ENCODE measurements around the gene BARX2. TPM values are rescaled to one million over a fixed set of nuclear protein-coding genes. Genes with fewer than 3 reads are reported as not detected.

Gene BARX2
- total and polyA plus RNA-seq, 2 donors: 0.14 to 2.9 TPM

DNA sequence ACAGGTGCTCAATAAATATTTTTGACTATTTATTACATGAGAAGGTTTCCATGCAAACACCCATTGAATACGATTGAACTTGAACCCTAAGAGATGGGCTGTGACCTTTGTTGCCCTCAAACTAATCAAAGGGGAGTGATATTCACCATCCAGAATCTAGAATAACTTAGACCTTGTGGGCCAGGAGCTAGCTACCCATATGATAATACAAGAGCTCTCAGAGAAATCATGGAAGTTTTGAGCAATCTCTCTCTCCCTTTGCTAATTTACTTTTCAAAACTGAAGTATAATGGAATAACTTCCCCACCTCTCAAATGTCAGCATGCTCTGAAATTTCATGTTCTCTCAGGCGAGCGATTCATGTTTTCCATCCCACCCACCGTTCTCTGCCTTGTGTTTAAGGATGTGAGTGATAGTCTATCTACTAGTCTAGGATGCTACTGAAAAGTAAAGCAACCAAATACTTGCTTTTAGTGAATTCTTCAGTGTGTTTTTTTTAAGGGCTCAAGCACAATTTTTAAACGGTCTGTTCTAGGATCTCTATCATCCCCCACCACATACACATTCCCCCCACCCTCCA is 33.3 kb downstream of the BARX2 start:
- H3K4me1 ChIP-seq (ENCODE audit: control insufficient read depth in 2 of 2, insufficient read depth in 2 of 2, low read length in 2 of 2): no peaks in the 10 kb centered on the region
- H3K27me3 ChIP-seq (ENCODE audit: control insufficient read depth in 2 of 2, insufficient read depth in 1 of 2, low read length in 1 of 2): peaks cover 0 to 2% of the 10 kb centered on the region in 2 donors
- H3K4me3 ChIP-seq (ENCODE audit: low read length in 2 of 2): no peak overlapping the region
- no peaks in the 10 kb centered on the region for H3K36me3 ChIP-seq (ENCODE audit: control insufficient read depth in 2 of 2, insufficient read depth in 2 of 2, low read length in 1 of 2)
- no peaks in the 10 kb centered on the region for H3K9me3 ChIP-seq (ENCODE audit: control insufficient read depth in 2 of 2, insufficient read depth in 1 of 2, low read length in 1 of 2)
- no peak for DNase-seq (ENCODE audit: low read depth in 6 of 9, low spot score in 9 of 9)
- WGBS: 90% methylated on average over 5 of the region's 5 CpGs
- H3K27ac ChIP-seq (ENCODE audit: low read depth in 1 of 2, low read length in 1 of 2): no peak overlapping the region

DNA sequence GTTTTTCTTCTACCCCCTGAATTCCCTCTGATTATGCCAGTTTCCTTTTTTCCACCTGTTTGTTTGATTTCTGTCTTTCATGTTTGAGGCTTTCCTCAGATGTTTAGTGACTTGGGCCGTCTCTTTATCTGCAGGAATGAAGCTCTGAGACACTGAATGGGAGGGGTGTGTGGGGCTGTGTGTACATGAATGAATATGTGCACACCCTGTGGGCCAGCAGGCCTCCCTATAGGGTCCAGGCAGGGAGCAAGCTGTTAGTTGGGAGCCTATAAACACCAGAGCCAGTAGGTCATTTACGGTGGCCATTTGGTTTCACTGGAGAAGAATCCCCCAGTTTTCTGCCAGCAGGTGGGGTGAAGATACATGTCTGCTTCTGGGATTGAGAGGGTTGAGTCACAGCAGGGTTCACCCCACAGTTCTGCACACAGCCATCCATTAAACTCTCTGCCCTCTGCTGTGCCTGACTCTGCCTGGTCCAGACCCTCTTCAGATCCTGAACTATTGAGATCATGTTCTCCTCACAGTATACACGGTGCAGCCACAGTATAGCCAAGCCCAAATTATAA is 34.8 kb downstream of the BARX2 start:
- H3K4me1 ChIP-seq (ENCODE audit: control insufficient read depth in 2 of 2, insufficient read depth in 2 of 2, low read length in 2 of 2): no peaks in the 10 kb centered on the region
- 88% methylated on average over 3 of the region's 3 CpGs for WGBS

DNA sequence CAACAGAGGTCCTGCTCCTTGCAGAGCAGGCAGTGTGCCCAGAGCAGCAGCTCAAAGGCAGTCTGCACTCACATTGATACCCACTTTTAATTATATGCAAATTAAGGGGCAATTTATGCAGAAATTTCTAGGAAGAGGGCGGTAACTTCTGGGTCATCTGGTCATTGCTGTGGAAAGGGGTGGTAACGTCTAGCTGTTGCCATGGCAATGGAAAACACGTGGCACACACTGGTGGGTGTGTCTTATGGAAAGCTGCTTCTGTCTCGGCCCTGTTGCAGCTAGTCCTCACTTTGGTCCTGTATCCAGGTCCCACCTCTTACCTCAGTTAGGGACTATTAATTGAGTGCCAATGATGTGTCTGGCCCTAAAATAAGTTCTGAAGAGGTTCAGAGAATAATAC is 36.8 kb downstream of the BARX2 start:
- H3K27me3 ChIP-seq (ENCODE audit: control insufficient read depth in 2 of 2, insufficient read depth in 1 of 2, low read length in 1 of 2): no peaks in the 10 kb centered on the region
- H3K27ac ChIP-seq (ENCODE audit: low read depth in 1 of 2, low read length in 1 of 2): no peak overlapping the region
- H3K36me3 ChIP-seq (ENCODE audit: control insufficient read depth in 2 of 2, insufficient read depth in 2 of 2, low read length in 1 of 2): no peaks in the 10 kb centered on the region
- no peak overlapping the region for H3K4me3 ChIP-seq (ENCODE audit: low read length in 2 of 2)
- H3K4me1 ChIP-seq (ENCODE audit: control insufficient read depth in 2 of 2, insufficient read depth in 2 of 2, low read length in 2 of 2): no peaks in the 10 kb centered on the region
- H3K9me3 ChIP-seq (ENCODE audit: control insufficient read depth in 2 of 2, insufficient read depth in 1 of 2, low read length in 1 of 2): no peaks in the 10 kb centered on the region
- DNase-seq (ENCODE audit: low read depth in 6 of 9, low spot score in 9 of 9): no peak
- WGBS: 77% methylated on average over 4 of the region's 4 CpGs

More for the DNA sequence above, 34.8 kb downstream of the BARX2 start:
- Histone ChIP-seq H3K27ac (ENCODE audit: low read depth in 1 of 2, low read length in 1 of 2) (no peak overlapping the region), H3K27me3 (ENCODE audit: control insufficient read depth in 2 of 2, insufficient read depth in 1 of 2, low read length in 1 of 2) (peaks cover 0 to 2% of the 10 kb centered on the region in 2 donors), H3K9me3 (ENCODE audit: control insufficient read depth in 2 of 2, insufficient read depth in 1 of 2, low read length in 1 of 2) (no peaks in the 10 kb centered on the region), H3K4me3 (ENCODE audit: low read length in 2 of 2) (no peak overlapping the region), H3K36me3 (ENCODE audit: control insufficient read depth in 2 of 2, insufficient read depth in 2 of 2, low read length in 1 of 2) (no peaks in the 10 kb centered on the region)
- no peak for DNase-seq (ENCODE audit: low read depth in 6 of 9, low spot score in 9 of 9)

DNA sequence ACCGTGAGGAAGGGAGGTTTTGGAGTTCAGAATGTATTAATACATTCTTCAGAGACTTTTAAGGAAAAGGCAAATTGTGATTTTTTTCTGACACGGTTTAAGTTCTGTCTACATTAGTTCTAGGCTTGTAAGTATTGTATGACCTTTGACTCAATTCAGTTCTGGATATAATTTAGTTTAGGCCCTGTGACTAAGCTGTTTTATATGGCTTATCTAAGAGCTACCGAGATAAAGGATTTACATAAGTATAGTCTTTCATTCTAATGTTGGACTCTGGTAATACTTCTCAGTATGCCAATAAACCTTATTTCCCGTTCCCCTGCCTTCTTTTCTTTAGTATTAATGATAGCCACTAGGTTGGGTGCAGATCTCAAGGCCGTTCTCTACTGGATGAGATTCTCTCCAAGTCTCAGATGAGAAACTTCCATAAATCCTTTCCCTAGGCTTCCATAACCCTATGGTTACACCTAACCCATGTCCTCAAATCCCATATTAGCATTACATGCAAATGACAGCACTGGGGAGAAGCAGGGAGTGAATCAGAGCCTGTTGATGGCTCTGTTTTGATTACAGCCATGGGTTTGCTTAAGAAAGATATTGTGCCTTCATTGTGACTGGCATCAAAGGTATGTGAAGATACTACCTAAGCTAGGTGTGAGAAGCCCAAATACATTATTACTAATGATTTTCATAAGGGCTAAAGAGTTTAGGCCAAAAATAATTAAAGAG is 38.7 kb downstream of the BARX2 start:
- H3K27ac ChIP-seq (ENCODE audit: low read depth in 1 of 2, low read length in 1 of 2): no peak overlapping the region
- no peaks in the 10 kb centered on the region for H3K4me1 ChIP-seq (ENCODE audit: control insufficient read depth in 2 of 2, insufficient read depth in 2 of 2, low read length in 2 of 2)
- DNase-seq (ENCODE audit: low read depth in 6 of 9, low spot score in 9 of 9): no peak
- H3K36me3 ChIP-seq (ENCODE audit: control insufficient read depth in 2 of 2, insufficient read depth in 2 of 2, low read length in 1 of 2): no peaks in the 10 kb centered on the region
- 95% methylated on average over 5 of the region's 5 CpGs for WGBS
- H3K27me3 ChIP-seq (ENCODE audit: control insufficient read depth in 2 of 2, insufficient read depth in 1 of 2, low read length in 1 of 2): no peaks in the 10 kb centered on the region
- H3K4me3 ChIP-seq (ENCODE audit: low read length in 2 of 2): no peak overlapping the region
- no peaks in the 10 kb centered on the region for H3K9me3 ChIP-seq (ENCODE audit: control insufficient read depth in 2 of 2, insufficient read depth in 1 of 2, low read length in 1 of 2)

DNA sequence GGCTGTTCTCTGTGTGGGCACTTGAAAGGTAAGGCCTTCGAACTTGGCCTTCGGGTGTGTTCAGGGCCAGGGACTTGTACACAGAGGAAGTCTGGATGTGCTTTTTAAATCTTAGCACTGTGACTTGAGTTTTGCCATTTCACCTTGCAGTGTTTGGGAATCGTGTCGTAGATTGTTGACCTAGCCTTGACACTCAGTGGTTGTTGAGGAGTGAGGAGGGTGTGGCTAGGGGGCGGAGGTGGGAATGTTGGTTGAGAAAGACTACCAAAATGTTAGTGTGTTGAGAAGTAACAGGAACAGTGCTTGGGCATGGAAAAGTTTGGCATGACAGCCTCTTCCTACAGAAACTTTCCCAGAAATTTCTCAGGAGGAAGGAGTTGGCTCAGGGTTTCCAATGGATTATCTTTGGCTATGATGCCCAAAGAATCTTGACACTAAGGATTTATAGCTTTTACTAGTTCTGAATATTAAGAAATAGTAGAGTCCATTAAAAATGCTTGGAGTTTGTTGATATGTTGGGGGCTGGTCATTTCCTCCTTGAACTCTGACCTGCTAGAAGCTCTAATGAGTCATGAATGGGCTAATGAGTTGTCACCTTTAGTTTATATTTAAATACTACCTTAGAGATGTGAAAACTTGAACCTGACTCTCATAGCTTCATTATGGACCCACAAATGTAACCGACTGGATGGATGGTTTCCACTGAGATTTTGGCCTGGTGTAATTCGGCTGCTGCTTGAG is 40.6 kb downstream of the BARX2 start:
- no peak overlapping the region for H3K27ac ChIP-seq (ENCODE audit: low read depth in 1 of 2, low read length in 1 of 2)
- no peaks in the 10 kb centered on the region for H3K9me3 ChIP-seq (ENCODE audit: control insufficient read depth in 2 of 2, insufficient read depth in 1 of 2, low read length in 1 of 2)
- H3K4me1 ChIP-seq (ENCODE audit: control insufficient read depth in 2 of 2, insufficient read depth in 2 of 2, low read length in 2 of 2): no peaks in the 10 kb centered on the region
- DNase-seq (ENCODE audit: low read depth in 6 of 9, low spot score in 9 of 9): no peak
- no peaks in the 10 kb centered on the region for H3K36me3 ChIP-seq (ENCODE audit: control insufficient read depth in 2 of 2, insufficient read depth in 2 of 2, low read length in 1 of 2)
- no peak overlapping the region for H3K4me3 ChIP-seq (ENCODE audit: low read length in 2 of 2)
- H3K27me3 ChIP-seq (ENCODE audit: control insufficient read depth in 2 of 2, insufficient read depth in 1 of 2, low read length in 1 of 2): no peaks in the 10 kb centered on the region
- WGBS: 97% methylated on average over 7 of the region's 7 CpGs

DNA sequence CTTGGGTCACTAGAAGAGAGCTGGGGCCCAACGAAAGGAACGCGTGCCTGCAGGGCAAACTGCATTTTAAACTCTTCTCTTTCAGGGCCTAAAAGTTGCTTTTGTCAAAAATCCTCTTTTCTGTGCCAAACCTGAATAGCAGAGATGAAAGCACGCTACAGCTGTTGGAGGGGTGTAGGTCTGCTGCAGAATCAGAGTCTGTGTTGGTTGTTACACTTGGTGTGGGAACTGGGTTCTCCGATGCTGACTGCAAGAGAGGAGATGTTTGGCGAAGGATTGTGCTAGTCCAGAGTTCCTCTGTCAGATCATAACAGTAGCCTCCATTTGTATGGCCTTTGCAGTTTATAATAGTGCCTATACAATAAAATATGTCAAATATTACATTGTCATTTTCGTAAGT is 41.8 kb downstream of the BARX2 start:
- H3K9me3 ChIP-seq (ENCODE audit: control insufficient read depth in 2 of 2, insufficient read depth in 1 of 2, low read length in 1 of 2): no peaks in the 10 kb centered on the region
- no peak overlapping the region for H3K27ac ChIP-seq (ENCODE audit: low read depth in 1 of 2, low read length in 1 of 2)
- H3K36me3 ChIP-seq (ENCODE audit: control insufficient read depth in 2 of 2, insufficient read depth in 2 of 2, low read length in 1 of 2): no peaks in the 10 kb centered on the region
- no peaks in the 10 kb centered on the region for H3K4me1 ChIP-seq (ENCODE audit: control insufficient read depth in 2 of 2, insufficient read depth in 2 of 2, low read length in 2 of 2)
- no peak overlapping the region for H3K4me3 ChIP-seq (ENCODE audit: low read length in 2 of 2)
- no peak for DNase-seq (ENCODE audit: low read depth in 6 of 9, low spot score in 9 of 9)
- WGBS: 95% methylated on average over 7 of the region's 7 CpGs
- H3K27me3 ChIP-seq (ENCODE audit: control insufficient read depth in 2 of 2, insufficient read depth in 1 of 2, low read length in 1 of 2): no peaks in the 10 kb centered on the region

DNA sequence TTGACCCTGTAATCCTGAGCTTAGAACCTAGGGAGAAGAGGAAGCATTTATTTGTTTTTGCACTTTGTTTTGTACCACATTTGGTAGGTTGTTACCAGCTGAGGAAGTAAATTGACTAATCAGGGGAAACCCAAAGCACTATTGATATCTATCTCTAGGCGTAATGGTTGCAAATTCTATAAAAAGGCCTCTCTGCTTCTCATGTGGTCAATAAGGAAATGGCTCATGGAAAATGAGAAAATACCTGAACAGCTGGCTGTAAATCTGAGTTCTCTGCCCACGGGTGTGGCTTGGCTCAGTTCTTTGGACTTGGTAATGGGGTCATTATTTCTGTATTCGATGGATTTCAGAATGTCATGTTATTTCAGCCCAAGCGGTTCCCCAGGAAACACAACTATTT is 42.4 kb downstream of the BARX2 start:
- no peak for DNase-seq (ENCODE audit: low read depth in 6 of 9, low spot score in 9 of 9)
- H3K4me1 ChIP-seq (ENCODE audit: control insufficient read depth in 2 of 2, insufficient read depth in 2 of 2, low read length in 2 of 2): no peaks in the 10 kb centered on the region
- no peaks in the 10 kb centered on the region for H3K27me3 ChIP-seq (ENCODE audit: control insufficient read depth in 2 of 2, insufficient read depth in 1 of 2, low read length in 1 of 2)
- 57% methylated on average over 4 of the region's 4 CpGs for WGBS
- H3K9me3 ChIP-seq (ENCODE audit: control insufficient read depth in 2 of 2, insufficient read depth in 1 of 2, low read length in 1 of 2): no peaks in the 10 kb centered on the region
- no peak overlapping the region for H3K27ac ChIP-seq (ENCODE audit: low read depth in 1 of 2, low read length in 1 of 2)
- H3K36me3 ChIP-seq (ENCODE audit: control insufficient read depth in 2 of 2, insufficient read depth in 2 of 2, low read length in 1 of 2): no peaks in the 10 kb centered on the region
- H3K4me3 ChIP-seq (ENCODE audit: low read length in 2 of 2): no peak overlapping the region

DNA sequence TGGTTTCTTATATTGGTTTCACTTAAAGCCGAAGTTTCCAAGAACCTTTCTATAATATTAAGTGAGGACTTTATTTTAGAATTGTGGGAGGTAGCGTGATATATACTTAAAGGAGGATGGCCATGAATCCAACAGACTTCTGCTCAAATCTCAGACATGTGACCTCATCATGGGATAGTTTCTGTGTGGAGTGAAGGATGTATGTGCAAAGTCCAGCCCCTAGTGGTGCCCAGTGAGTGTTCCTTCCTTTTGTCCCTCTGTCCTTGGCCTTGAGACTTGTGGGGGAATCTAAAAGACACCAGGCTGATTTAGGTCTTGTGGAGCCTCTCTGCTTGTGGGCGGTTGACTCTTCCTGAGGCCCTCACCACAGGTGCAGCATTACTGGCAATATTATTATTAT is 43.7 kb downstream of the BARX2 start:
- no peak overlapping the region for H3K4me3 ChIP-seq (ENCODE audit: low read length in 2 of 2)
- no peaks in the 10 kb centered on the region for H3K27me3 ChIP-seq (ENCODE audit: control insufficient read depth in 2 of 2, insufficient read depth in 1 of 2, low read length in 1 of 2)
- DNase-seq (ENCODE audit: low read depth in 6 of 9, low spot score in 9 of 9): no peak
- no peaks in the 10 kb centered on the region for H3K9me3 ChIP-seq (ENCODE audit: control insufficient read depth in 2 of 2, insufficient read depth in 1 of 2, low read length in 1 of 2)
- no peak overlapping the region for H3K27ac ChIP-seq (ENCODE audit: low read depth in 1 of 2, low read length in 1 of 2)
- WGBS: 98% methylated on average over 3 of the region's 3 CpGs
- no peaks in the 10 kb centered on the region for H3K36me3 ChIP-seq (ENCODE audit: control insufficient read depth in 2 of 2, insufficient read depth in 2 of 2, low read length in 1 of 2)
- H3K4me1 ChIP-seq (ENCODE audit: control insufficient read depth in 2 of 2, insufficient read depth in 2 of 2, low read length in 2 of 2): no peaks in the 10 kb centered on the region

DNA sequence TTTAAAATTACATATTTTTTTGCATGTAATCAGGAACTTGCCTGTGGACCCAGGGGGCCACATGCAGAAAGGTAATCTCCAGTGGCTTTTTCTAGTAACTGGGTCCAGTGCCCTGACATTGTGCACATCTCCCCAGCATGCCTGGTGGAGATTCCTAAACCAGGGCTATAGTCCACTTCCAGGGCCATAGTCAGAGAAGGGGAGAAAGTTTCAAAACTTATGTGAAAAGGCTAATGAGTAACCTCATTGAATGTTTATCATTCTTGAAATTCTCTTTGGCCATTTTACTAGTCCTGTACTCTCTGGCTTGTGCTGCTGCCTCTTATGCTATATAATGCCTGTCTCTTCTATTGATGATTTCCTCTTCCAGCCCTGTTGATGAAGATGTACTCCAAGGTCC is 47.8 kb downstream of the BARX2 start:
- H3K9me3 ChIP-seq (ENCODE audit: control insufficient read depth in 2 of 2, insufficient read depth in 1 of 2, low read length in 1 of 2): no peaks in the 10 kb centered on the region

More for the DNA sequence above, 47.8 kb downstream of the BARX2 start:
- DNase-seq (ENCODE audit: low read depth in 6 of 9, low spot score in 9 of 9): no peak
- Histone ChIP-seq H3K4me3 (ENCODE audit: low read length in 2 of 2) (no peak overlapping the region), H3K4me1 (ENCODE audit: control insufficient read depth in 2 of 2, insufficient read depth in 2 of 2, low read length in 2 of 2) (no peaks in the 10 kb centered on the region), H3K36me3 (ENCODE audit: control insufficient read depth in 2 of 2, insufficient read depth in 2 of 2, low read length in 1 of 2) (no peaks in the 10 kb centered on the region), H3K27ac (ENCODE audit: low read depth in 1 of 2, low read length in 1 of 2) (no peak overlapping the region), H3K27me3 (ENCODE audit: control insufficient read depth in 2 of 2, insufficient read depth in 1 of 2, low read length in 1 of 2) (no peaks in the 10 kb centered on the region)

Measured in thymus (tissue), 11 donors.